ENCODE results near the gene ROS1.

ROS1 gene

GRCh38 chr6:117391874-117392583, 33.7 kb downstream of the ROS1 start:
- no peak for TF ChIP-seq CTCF (IDR thresholded peaks at IDR 0.05)

DNA sequence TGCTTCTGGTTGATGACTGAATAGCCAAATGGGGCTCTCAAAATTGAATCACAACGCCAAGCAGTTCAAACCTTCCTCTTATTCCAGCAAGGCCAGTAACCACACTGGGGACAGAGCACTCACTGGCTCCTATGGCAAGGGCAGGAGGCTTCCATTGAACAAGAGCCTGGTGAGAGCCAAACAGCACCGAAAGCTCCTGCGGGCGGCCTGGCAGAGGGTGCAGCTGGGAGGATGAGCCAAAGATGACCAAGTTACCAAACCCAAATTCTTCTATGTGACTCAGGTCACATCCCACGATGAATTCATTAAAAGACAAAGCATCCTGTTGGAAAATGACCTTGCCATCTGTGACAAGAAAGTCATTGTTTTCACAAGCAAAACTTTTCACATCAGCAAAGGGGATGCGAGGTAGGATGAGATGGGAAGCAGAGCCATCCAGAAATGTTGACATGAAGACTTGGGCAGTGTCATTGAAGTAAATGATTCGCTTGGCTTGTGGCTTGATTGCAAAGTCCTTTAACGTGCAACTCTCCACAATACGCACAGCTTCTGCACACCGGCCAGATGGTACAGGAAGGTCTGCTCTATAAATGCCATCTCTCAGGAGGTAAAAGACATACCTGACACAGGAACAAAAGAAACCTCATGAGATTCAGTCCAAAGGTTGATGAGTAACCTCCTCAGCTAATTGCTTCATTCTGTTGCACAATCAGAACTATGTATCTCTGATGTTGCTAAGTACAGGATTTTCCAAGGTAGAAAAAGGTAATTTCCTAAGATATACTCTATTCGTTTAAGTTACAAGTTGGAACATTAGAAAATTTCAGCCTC, 36.3 kb downstream of the ROS1 start:
- no peak for TF ChIP-seq CTCF (IDR thresholded peaks at IDR 0.05)

DNA sequence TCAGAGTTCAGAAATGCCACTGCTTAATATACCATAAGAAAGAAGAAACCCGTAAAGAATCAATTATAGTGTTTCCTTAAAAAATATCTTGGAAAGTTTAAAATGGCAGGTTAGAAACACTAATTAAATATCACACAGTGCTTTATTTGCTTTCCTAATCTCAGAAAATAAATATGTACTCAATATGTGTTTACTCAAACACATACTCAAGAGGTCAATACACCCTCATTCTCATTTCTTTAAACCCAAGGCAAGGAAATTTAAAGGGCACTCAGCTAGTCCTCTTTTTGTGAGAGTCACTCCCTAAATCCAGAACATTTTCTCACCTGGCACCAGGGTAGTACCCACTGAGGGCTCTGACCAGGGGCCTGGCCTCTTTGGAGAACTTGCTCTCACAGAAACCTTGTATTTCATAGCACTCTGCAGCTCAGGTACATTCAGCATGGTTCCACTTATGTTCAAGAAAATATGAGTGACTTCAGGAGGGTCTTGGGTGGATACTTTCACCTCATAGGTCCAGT, 38.2 kb downstream of the ROS1 start:
- TF ChIP-seq CTCF (IDR thresholded peaks at IDR 0.05): no peak

DNA sequence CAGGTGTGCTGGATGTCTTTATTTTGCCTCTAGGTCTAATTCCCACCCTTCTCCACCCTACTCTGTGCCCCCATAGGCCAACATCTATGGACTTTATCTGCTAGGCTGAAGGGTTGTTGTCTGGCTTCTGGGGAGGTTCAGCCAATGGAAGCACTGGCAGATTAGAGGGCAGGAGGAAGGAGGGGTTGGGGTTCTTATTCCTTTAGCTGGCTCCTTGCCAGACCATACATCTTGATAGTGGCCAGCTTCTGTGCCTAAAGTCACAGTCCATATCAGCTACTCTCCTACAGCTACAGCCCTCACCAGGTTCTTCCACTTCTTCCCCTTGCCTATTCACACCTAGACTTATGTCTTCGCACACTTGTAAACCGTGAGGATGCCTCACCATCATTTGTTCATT, 41.1 kb downstream of the ROS1 start:
- no peak for TF ChIP-seq CTCF (IDR thresholded peaks at IDR 0.05)

GRCh38 chr6:117381749-117382148, 44.0 kb downstream of the ROS1 start:
- no peak for TF ChIP-seq CTCF (IDR thresholded peaks at IDR 0.05)

- no peak for TF ChIP-seq CTCF (IDR thresholded peaks at IDR 0.05)
These were observed 45.4 kb downstream of the ROS1 start for GRCh38 chr6:117380298-117380697.

GRCh38 chr6:117375446-117375845, 50.3 kb downstream of the ROS1 start:
- TF ChIP-seq CTCF (IDR thresholded peaks at IDR 0.05): no peak

Data from LNCAP (cell line).